Body of pancreas (tissue), 4 donors: ENCODE results near the gene FAM177A1. TPM values are rescaled to one million over a fixed set of nuclear protein-coding genes. Genes with fewer than 3 reads are reported as not detected.
"Not testable (repeated sequence)": the region's sequence is repeated elsewhere in the genome, so short reads cannot be mapped to it uniquely, and the experiment has no call there.

Experiments used
- ATAC-seq: fragments of 150-250 bp; one replicate; pipeline ENCODE4 v1.9.1; 2016
- DNase-seq, 4 donors: peaks; one replicate each; pipeline ENCODE4 v3.0.0-alpha.2; 2019
- H3K27ac ChIP-seq, 4 donors: fragments of 200-600 bp; sonication (generic); 1 replicate in 3 of 4; 2 replicates in 1 of 4; pipeline versions ENCODE4 v1.5.1 to v1.6.1; 2016 to 2019; ENCODE audit warnings: mild to moderate bottlenecking in 1 of 4, mixed read lengths in 1 of 4, moderate library complexity in 1 of 4
- H3K27me3 ChIP-seq, 2 donors: fragments of 200-600 bp; sonication (generic); one replicate each; pipeline ENCODE4 v1.6.0; 2016; ENCODE audit warnings: mild to moderate bottlenecking in 1 of 2
- H3K36me3 ChIP-seq, 2 donors: fragments of 200-600 bp; sonication (generic); replicated peaks in 1 of 2; 2 replicates each; pipeline ENCODE4 v1.5.1; 2016; ENCODE audit warnings: low read depth in 2 of 2; ENCODE audit not compliant: insufficient read depth in 1 of 2
- H3K4me1 ChIP-seq: fragments of 200-600 bp; sonication (generic); one replicate; pipeline ENCODE4 v1.6.0; 2016
- H3K4me3 ChIP-seq, 2 donors: fragments of 200-600 bp; sonication (generic); 1 replicate in 1 of 2; 2 replicates in 1 of 2; pipeline ENCODE4 v1.5.1; 2016 to 2019
- H3K9me3 ChIP-seq, 3 donors: fragments of 200-600 bp; sonication (generic); 1 replicate in 2 of 3; 2 replicates in 1 of 3; pipeline ENCODE4 v1.5.1; 2016
- CTCF ChIP-seq, 7 experiments: fragments of 450-650 bp in 4 of 7; fragments of 200-600 bp in 3 of 7; sonication (generic) in 3 of 7; IDR thresholded peaks; one replicate each; pipeline ENCODE4 v1.5.1; 2016 to 2019; ENCODE audit warnings: antibody characterized with exemption in 7 of 7
- POLR2A ChIP-seq, 3 donors: fragments of 450-650 bp; IDR thresholded peaks; one replicate each; pipeline ENCODE4 v1.6.1; 2016; ENCODE audit warnings: antibody characterized with exemption in 3 of 3, mild to moderate bottlenecking in 2 of 3
- WGBS, 2 donors: methylation state at CpG; one replicate each; pipeline ENCODE4 v1.1.5; 2017; 5-methylcytosine and 5-hydroxymethylcytosine counted together
- intact Hi-C: fragments of 100-400 bp; cut with DNase I; formaldehyde crosslinking; loops from one replicate; pipeline ENCODE4 v1.15.1; 2023
- total RNA-seq, 2 donors: library from RNA; depleted of rRNA; stranded (reverse); fragments of >200 nt; gene quantifications; one replicate each; pipeline ENCODE4 v1.1.0, GENCODE V29; 2016

FAM177A1 gene
- total RNA-seq, 2 donors from 2014 or later, result 11.5 to 22.3 TPM

GRCh38 chr14:35083530-35084150 is 37.6 kb downstream of the FAM177A1 start:
- WGBS, 2 donors, result 92 to 95% methylated on average over 8 of the region's 8 CpGs
- Histone ChIP-seq H3K27ac (no peak overlapping the region), H3K36me3 (peaks cover 7 to 15% of the 10 kb centered on the region in 2 donors)

DNA sequence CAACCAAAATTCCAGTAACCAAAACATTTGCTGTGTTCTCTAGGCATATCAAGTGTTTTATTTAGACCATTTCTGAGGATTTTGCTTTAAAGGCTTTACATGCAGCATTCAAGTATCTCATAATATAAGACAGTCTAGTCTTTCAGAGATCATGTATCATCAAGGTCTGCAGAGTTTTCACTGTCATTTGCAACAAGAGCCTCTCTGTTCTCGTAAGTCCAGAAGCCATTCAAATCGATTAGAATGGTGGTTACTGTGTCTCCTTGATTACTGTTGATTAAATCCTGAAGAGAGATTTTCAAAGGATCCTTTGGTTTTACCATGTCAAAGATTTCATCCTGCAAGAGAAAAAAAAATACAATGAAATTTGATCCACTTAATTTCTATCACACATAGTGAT is 39.4 kb downstream of the FAM177A1 start:
- H3K27me3 ChIP-seq, result no peaks in the 10 kb centered on the region
- ATAC-seq, result no peak
- peaks cover 7 to 9% of the 10 kb centered on the region in 2 donors for H3K36me3 ChIP-seq
- no peak overlapping the region for H3K27ac ChIP-seq
- DNase-seq, result no peak
- no peaks in the 10 kb centered on the region for H3K9me3 ChIP-seq
- WGBS, 2 donors, result 76 to 85% methylated on average over 2 of the region's 2 CpGs
- TF ChIP-seq POLR2A (IDR thresholded peaks at IDR 0.05), result no peak
- TF ChIP-seq CTCF (IDR thresholded peaks at IDR 0.05), result no peak
- no peak overlapping the region for H3K4me3 ChIP-seq
- intact Hi-C loops, result no loop called here
- H3K4me1 ChIP-seq, result no peaks in the 10 kb centered on the region

More at GRCh38 chr14:35083530-35084150, 37.6 kb downstream of the FAM177A1 start:
- intact Hi-C loops, result no loop called here
- TF ChIP-seq CTCF (IDR thresholded peaks at IDR 0.05) (no peak), POLR2A (IDR thresholded peaks at IDR 0.05) (no peak)
- Histone ChIP-seq H3K4me1 (no peaks in the 10 kb centered on the region), H3K27me3 (no peaks in the 10 kb centered on the region), H3K9me3 (no peaks in the 10 kb centered on the region), H3K4me3 (no peak overlapping the region)
- no peak for ATAC-seq
- no peak for DNase-seq

DNA sequence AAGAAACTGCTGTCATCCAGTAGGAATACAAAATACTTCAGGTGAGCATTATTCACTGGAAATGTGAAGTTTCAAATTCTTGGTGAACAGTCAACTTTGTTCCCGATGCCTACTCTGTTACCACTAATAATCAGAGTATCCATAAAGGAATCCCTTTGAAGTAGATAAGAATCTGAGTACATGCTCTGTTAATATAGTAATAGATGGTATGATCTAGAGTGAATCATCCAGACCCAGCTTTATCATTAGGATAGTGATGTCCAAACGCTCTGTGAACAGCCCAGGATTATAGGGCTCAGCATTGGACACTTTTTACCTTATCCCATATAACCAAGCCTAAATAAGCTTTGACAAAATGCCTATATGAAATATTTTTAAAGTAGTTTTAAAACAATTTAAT is 42.4 kb downstream of the FAM177A1 start:
- intact Hi-C loops, result no loop called here
- TF ChIP-seq CTCF (IDR thresholded peaks at IDR 0.05) (no peak), POLR2A (IDR thresholded peaks at IDR 0.05) (no peak)
- H3K27me3 ChIP-seq, result no peaks in the 10 kb centered on the region
- H3K27ac ChIP-seq, result no peak overlapping the region
- no peak overlapping the region for H3K4me3 ChIP-seq
- DNase-seq (no peak), ATAC-seq (no peak)
- H3K36me3 ChIP-seq, result peaks cover 6 to 7% of the 10 kb centered on the region in 2 donors
- WGBS, 2 donors, result 88% methylated on average over 2 of the region's 2 CpGs
- no peaks in the 10 kb centered on the region for H3K4me1 ChIP-seq
- H3K9me3 ChIP-seq, result no peaks in the 10 kb centered on the region

GRCh38 chr14:35094645-35095044 is 48.6 kb downstream of the FAM177A1 start:
- ATAC-seq, intact Hi-C loops, H3K27ac ChIP-seq, H3K4me3 ChIP-seq, H3K9me3 ChIP-seq, H3K36me3 ChIP-seq, H3K27me3 ChIP-seq, H3K4me1 ChIP-seq, DNase-seq: not testable (repeated sequence)
- WGBS, 2 donors, result 94 to 96% methylated on average over 6 of the region's 6 CpGs

GRCh38 chr14:35107866-35108265 is 61.8 kb downstream of the FAM177A1 start:
- DNase-seq, result no peak
- no peak for ATAC-seq
- intact Hi-C loops, result no loop called here
- H3K9me3 ChIP-seq, result no peaks in the 10 kb centered on the region
- peaks cover 0 to 3% of the 10 kb centered on the region in 2 donors for H3K36me3 ChIP-seq
- H3K27ac ChIP-seq, result no peak overlapping the region
- H3K4me1 ChIP-seq, result no peaks in the 10 kb centered on the region
- H3K4me3 ChIP-seq, result no peak overlapping the region
- H3K27me3 ChIP-seq, result no peaks in the 10 kb centered on the region
- TF ChIP-seq POLR2A (IDR thresholded peaks at IDR 0.05) (no peak), CTCF (IDR thresholded peaks at IDR 0.05) (no peak)
